PC-3 (cell line): ENCODE data around the gene IFNA16. TPM values are rescaled to one million over a fixed set of nuclear protein-coding genes. Genes with fewer than 3 reads are reported as not detected.

ENCODE experiments used
- ATAC-seq: fragments of 200-7000 bp; cut with Tn5 transposase; 2 replicates; pipeline ENCODE4 v1.9.1; 2020; ENCODE audit warnings: mild to moderate bottlenecking, moderate library complexity
- BruUV-seq: library from RNA; stranded (reverse); fragments of 400-500 nt; replicated peaks from 2 replicates; lab custom pipeline; 2021; lab: Mats Ljungman, UMichigan
- CTCF ChIA-PET: fragments of 300-600 bp; sonication (Branson Sonifier 250); formaldehyde crosslinking; loops from one replicate; lab custom pipeline; 2022; ENCODE audit warnings: antibody characterized with exemption; lab: Charles Lee
- POLR2A ChIA-PET: fragments of 300-600 bp; sonication (Branson Sonifier 250); formaldehyde crosslinking; loops from one replicate; lab custom pipeline; 2022; ENCODE audit warnings: antibody characterized with exemption; ENCODE audit not compliant: unreplicated experiment; lab: Charles Lee
- DNase-seq: peaks from one replicate; pipeline ENCODE4 v3.0.0-alpha.2; 2015
- H2AFZ ChIP-seq: fragments of 300-600 bp; sonication (generic); 2 replicates; pipeline ENCODE4 v1.6.0; 2016; ENCODE audit warnings: antibody characterized with exemption, low read length
- H3F3A ChIP-seq: fragments of 300-600 bp; sonication (generic); one replicate; pipeline ENCODE4 v1.6.0; 2017; ENCODE audit warnings: antibody characterized with exemption, low read length, control low read depth, mild to moderate bottlenecking; ENCODE audit not compliant: unreplicated experiment
- H3K27ac ChIP-seq: fragments of 300-600 bp; sonication (generic); 2 replicates; pipeline ENCODE4 v1.5.1; 2016; ENCODE audit warnings: mild to moderate bottlenecking, low read length
- H3K27me3 ChIP-seq: fragments of 300-600 bp; sonication (generic); 2 replicates; pipeline ENCODE4 v1.6.1; 2016; ENCODE audit warnings: low read length, mixed read lengths
- H3K36me3 ChIP-seq: fragments of 300-600 bp; sonication (generic); 2 replicates; pipeline ENCODE4 v1.6.1; 2016; ENCODE audit warnings: low read depth, mixed run types, low read length, mixed read lengths
- H3K4me1 ChIP-seq: fragments of 300-600 bp; sonication (generic); 2 replicates; pipeline ENCODE4 v1.5.1; 2016; ENCODE audit warnings: low read length; ENCODE audit not compliant: insufficient read depth
- H3K4me2 ChIP-seq: fragments of 300-600 bp; sonication (generic); 2 replicates; pipeline ENCODE4 v1.6.0; 2016; ENCODE audit warnings: low read length
- H3K4me3 ChIP-seq: fragments of 300-600 bp; sonication (generic); 2 replicates; pipeline ENCODE4 v1.5.1; 2016; ENCODE audit warnings: mild to moderate bottlenecking, low read length, mixed read lengths
- H3K79me2 ChIP-seq: fragments of 300-600 bp; sonication (generic); 2 replicates; pipeline ENCODE4 v1.6.1; 2017; ENCODE audit warnings: low read length, mixed read lengths
- H3K9ac ChIP-seq: fragments of 300-600 bp; sonication (generic); 2 replicates; pipeline ENCODE4 v1.6.0; 2016; ENCODE audit warnings: mild to moderate bottlenecking, low read length
- H3K9me2 ChIP-seq: fragments of 300-600 bp; sonication (generic); replicated peaks from 2 replicates; pipeline ENCODE4 v1.6.1; 2016; ENCODE audit warnings: mixed run types, low read length, mixed read lengths
- H3K9me3 ChIP-seq: fragments of 300-600 bp; sonication (generic); 2 replicates; pipeline ENCODE4 v1.6.1; 2016; ENCODE audit warnings: low read length, mixed read lengths
- H4K20me1 ChIP-seq: fragments of 300-600 bp; sonication (generic); 2 replicates; pipeline ENCODE4 v1.6.1; 2016; ENCODE audit warnings: low read length, mixed read lengths
- EZH2 ChIP-seq: fragments of 300-600 bp; sonication (generic); IDR thresholded peaks from one replicate; pipeline ENCODE4 v1.6.1; 2017; ENCODE audit warnings: antibody characterized with exemption, mild to moderate bottlenecking, low read length; ENCODE audit not compliant: unreplicated experiment
- EZH2phosphoT487 ChIP-seq: fragments of 300-600 bp; sonication (generic); IDR thresholded peaks from 2 replicates; pipeline ENCODE4 v1.6.1; 2018; ENCODE audit warnings: mild to moderate bottlenecking, antibody characterized with exemption, low read length, borderline replicate concordance
- intact Hi-C: fragments of 100-400 bp; cut with micrococcal nuclease; formaldehyde crosslinking; loops from 2 replicates; pipeline ENCODE4 v1.9.0; 2023
- total RNA-seq: library from RNA; depleted of rRNA; stranded (reverse); fragments of >200 nt; gene quantifications from 2 replicates; pipeline ENCODE4 v1.2.3, GENCODE V29; 2014
- TF ChIP-seq, protein P1 (sequence below): fragments of 300-600 bp; sonication (generic); conservative IDR thresholded peaks from 2 replicates; pipeline ENCODE4 v1.5.1; 2017; ENCODE audit warnings: antibody characterized with exemption, low read depth, mild to moderate bottlenecking, low read length

Gene IFNA16
- total RNA-seq, 1 experiment from 2014 or later: not detected

DNA sequence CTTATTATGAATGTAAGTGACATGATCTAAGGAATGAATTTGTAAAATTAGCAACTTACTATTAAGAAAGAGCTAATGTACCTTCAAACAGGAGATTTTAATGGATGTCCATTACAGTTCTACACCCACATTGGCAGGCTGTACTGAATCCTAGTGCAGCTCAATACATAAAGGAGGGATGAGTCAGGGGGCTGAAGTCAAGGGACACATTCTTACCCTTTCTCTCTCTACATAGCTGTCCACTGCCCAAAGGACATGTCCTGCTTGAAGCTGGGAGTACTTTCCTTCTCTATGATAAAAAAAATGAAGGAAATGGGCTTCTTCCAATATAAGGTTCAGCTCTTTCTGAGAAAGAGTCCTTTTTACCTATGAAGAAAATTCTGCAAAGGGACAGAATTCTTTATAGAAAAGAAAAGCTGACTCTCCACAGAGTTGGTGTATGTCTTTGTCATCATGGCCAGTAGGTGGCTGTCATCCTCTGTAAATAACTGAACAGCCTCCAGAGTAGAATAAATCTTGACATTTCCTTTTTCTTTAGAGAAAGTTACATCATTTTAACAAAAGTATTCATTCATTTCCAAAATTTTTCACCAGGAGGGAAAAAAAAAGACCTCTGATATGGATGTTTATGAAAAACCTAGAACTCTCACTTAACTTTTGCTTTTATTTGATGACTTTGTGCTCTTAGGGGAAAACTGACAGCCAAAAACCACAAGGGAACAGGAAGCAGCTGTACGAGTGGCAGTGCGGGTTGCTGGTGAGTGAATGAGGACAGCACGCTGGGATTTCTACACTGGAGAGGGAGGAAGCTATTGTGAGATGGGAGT lies 35.8 kb upstream of the IFNA16 start:
- CTCF ChIA-PET: interaction anchor here (0.6 to 1.5 kb wide), 10 partner anchors 13 to 182 kb away, joined by 3 to 9 read pairs (median 3); no protein-coding TSS in a partner anchor
- Histone ChIP-seq H3K27ac (no peak overlapping the region), H3F3A (no peaks in the 10 kb centered on the region), H4K20me1 (no peaks in the 10 kb centered on the region), H3K27me3 (peaks cover 14% of the 10 kb centered on the region), H3K4me2 (peak overlapping the region; percentile 75), H2AFZ (peak overlapping the region; percentile 64; the same call in 1 of the 2 replicates), H3K79me2 (no peaks in the 10 kb centered on the region), H3K9me3 (no peaks in the 10 kb centered on the region), H3K4me3 (peak overlapping the region; percentile 42), H3K9me2 (no peaks in the 10 kb centered on the region), H3K36me3 (no peaks in the 10 kb centered on the region), H3K9ac (no peak overlapping the region), H3K4me1 (no peaks in the 10 kb centered on the region)
- DNase-seq (peak; percentile 44), ATAC-seq (peak; percentile 81)
- POLR2A ChIA-PET: no interaction called here
- TF ChIP-seq, protein P1, sequence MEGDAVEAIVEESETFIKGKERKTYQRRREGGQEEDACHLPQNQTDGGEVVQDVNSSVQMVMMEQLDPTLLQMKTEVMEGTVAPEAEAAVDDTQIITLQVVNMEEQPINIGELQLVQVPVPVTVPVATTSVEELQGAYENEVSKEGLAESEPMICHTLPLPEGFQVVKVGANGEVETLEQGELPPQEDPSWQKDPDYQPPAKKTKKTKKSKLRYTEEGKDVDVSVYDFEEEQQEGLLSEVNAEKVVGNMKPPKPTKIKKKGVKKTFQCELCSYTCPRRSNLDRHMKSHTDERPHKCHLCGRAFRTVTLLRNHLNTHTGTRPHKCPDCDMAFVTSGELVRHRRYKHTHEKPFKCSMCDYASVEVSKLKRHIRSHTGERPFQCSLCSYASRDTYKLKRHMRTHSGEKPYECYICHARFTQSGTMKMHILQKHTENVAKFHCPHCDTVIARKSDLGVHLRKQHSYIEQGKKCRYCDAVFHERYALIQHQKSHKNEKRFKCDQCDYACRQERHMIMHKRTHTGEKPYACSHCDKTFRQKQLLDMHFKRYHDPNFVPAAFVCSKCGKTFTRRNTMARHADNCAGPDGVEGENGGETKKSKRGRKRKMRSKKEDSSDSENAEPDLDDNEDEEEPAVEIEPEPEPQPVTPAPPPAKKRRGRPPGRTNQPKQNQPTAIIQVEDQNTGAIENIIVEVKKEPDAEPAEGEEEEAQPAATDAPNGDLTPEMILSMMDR: peak; percentile 77
- TF ChIP-seq EZH2phosphoT487 (no peak), EZH2 (no peak)
- no TSS peak for BruUV-seq
- intact Hi-C loops: loop anchor here (2.0 kb wide), 3 partner anchors 66 to 202 kb away; no protein-coding TSS in a partner anchor

DNA sequence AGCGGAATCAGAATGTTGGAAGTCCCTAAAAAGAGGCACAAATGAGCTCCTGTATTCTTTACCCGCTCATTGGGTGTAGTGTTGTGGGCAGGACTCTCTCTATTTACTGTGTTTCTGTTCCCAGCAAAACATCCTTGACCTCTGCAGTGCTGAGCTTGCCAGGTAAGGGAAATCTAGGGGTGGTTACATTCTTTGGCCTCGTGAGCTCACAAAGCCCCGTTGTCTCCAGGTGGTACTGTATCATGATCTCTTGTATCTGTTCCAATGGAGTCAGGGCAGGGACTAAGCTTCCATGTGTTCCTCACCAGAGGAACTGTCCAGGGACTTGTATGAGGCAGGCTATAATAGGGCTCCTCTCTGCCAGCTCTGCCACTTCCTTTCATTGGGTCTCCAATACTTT lies 34.5 kb upstream of the IFNA16 start:
- Histone ChIP-seq H4K20me1 (no peaks in the 10 kb centered on the region), H3K9me3 (no peaks in the 10 kb centered on the region), H3K4me2 (no peak overlapping the region), H3K36me3 (no peaks in the 10 kb centered on the region), H3K9me2 (no peaks in the 10 kb centered on the region), H2AFZ (no peak overlapping the region), H3F3A (no peaks in the 10 kb centered on the region), H3K9ac (no peak overlapping the region), H3K27ac (no peak overlapping the region), H3K27me3 (peaks cover 14% of the 10 kb centered on the region), H3K4me3 (no peak overlapping the region), H3K4me1 (no peaks in the 10 kb centered on the region), H3K79me2 (no peaks in the 10 kb centered on the region)
- POLR2A ChIA-PET: no interaction called here
- no TSS peak for BruUV-seq
- intact Hi-C loops: loop anchor here (2.0 kb wide), 3 partner anchors 67 to 203 kb away; no protein-coding TSS in a partner anchor
- no peak for DNase-seq
- no peak for TF ChIP-seq EZH2
- TF ChIP-seq EZH2phosphoT487: no peak
- TF ChIP-seq, protein P1: no peak
- CTCF ChIA-PET: no interaction called here
- ATAC-seq: no peak

DNA sequence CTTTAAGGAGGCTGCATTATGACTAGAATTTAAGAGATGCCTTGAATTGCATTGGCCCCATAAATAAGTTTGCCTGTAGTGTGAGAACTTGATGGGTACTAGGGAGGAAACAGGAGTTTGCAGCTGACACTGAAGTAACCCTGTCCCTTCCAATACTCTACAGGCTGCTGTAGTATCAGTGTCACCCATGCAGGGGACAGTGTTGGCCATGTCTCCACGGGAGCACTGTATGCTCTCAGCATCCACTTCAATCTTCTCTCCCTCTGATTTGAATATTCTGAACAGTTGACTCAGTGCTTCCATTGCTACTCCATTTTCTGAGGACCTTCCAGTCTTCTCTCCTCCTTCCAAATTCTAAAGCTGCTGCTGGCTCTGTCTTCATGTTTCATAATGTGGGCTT lies 34.1 kb upstream of the IFNA16 start:
- no peaks in the 10 kb centered on the region for H3K79me2 ChIP-seq
- H3K4me2 ChIP-seq: no peak overlapping the region
- DNase-seq (no peak), ATAC-seq (no peak)
- TF ChIP-seq, protein P1: no peak
- TF ChIP-seq EZH2: no peak
- TF ChIP-seq EZH2phosphoT487: no peak
- H3K9ac ChIP-seq: no peak overlapping the region
- H3K4me3 ChIP-seq: no peak overlapping the region
- no peaks in the 10 kb centered on the region for H3K9me2 ChIP-seq
- no peaks in the 10 kb centered on the region for H3K9me3 ChIP-seq
- no TSS peak for BruUV-seq
- no peaks in the 10 kb centered on the region for H3K36me3 ChIP-seq
- POLR2A ChIA-PET: no interaction called here
- peaks cover 14% of the 10 kb centered on the region for H3K27me3 ChIP-seq
- no peaks in the 10 kb centered on the region for H4K20me1 ChIP-seq
- no peaks in the 10 kb centered on the region for H3K4me1 ChIP-seq
- intact Hi-C loops: no loop called here
- no peaks in the 10 kb centered on the region for H3F3A ChIP-seq
- CTCF ChIA-PET: no interaction called here
- H3K27ac ChIP-seq: no peak overlapping the region
- no peak overlapping the region for H2AFZ ChIP-seq
